Measurements from ENCODE around the gene PKP4. TPM values are rescaled to one million over a fixed set of nuclear protein-coding genes. Genes with fewer than 3 reads are reported as not detected.

PKP4 gene
- total RNA-seq, 1 experiment from 2014 or later, result 52.0 TPM

GRCh38 chr2:158685646-158686045 is 228.9 kb downstream of the PKP4 start:
- Mint-ChIP-seq H3K27ac (no peak overlapping the region), H3K36me3 (ENCODE audit: insufficient read depth in 1 of 3, low read depth in 3 of 3) (peaks cover 2 to 8% (median 2%) of the 10 kb centered on the region in 3 experiments; a peak in 5 of 7 replicates), H3K4me1 (peaks cover 9 to 14% of the 10 kb centered on the region in 2 experiments), H3K9me3 (no peaks in the 10 kb centered on the region), H3K4me3 (no peak overlapping the region), H3K27me3 (ENCODE audit: low read depth) (no peaks in the 10 kb centered on the region; the same call in none of the 2 replicates)
- Histone ChIP-seq H3K4me2 (ENCODE audit: insufficient read depth, insufficient read length, low read length) (no peak overlapping the region), H3K23ac (ENCODE audit: insufficient read length, low read depth, low read length) (no peak overlapping the region), H2BK5ac (ENCODE audit: insufficient read length, low read length) (no peak overlapping the region), H3K4ac (ENCODE audit: low read depth, low read length) (no peak overlapping the region), H3K79me1 (ENCODE audit: insufficient read depth, low read depth, low read length, poor library complexity, severe bottlenecking) (no peaks in the 10 kb centered on the region), H3T11ph (ENCODE audit: low read length) (no peak overlapping the region), H2BK120ac (ENCODE audit: low read depth, low read length, poor library complexity, severe bottlenecking) (no peak overlapping the region), H3K9ac (ENCODE audit: extremely low read depth, insufficient read length, low read length) (no peak overlapping the region), H2BK20ac (ENCODE audit: low read depth, low read length, poor library complexity, severe bottlenecking) (no peak overlapping the region), H2AFZ (ENCODE audit: low read length) (no peak overlapping the region), H3K14ac (ENCODE audit: insufficient read depth, low read length) (no peak overlapping the region), H4K91ac (ENCODE audit: insufficient read length, low read depth, low read length) (no peak overlapping the region), H3K23me2 (ENCODE audit: insufficient read length, low read depth, low read length, poor library complexity, severe bottlenecking) (no peaks in the 10 kb centered on the region), H3K56ac (ENCODE audit: insufficient read length, low read depth, low read length) (no peak overlapping the region), H4K20me1 (ENCODE audit: control insufficient read depth, insufficient read depth, insufficient read length) (no peaks in the 10 kb centered on the region), H3K18ac (ENCODE audit: insufficient read length, low read depth, low read length) (no peak overlapping the region), H2BK12ac (ENCODE audit: insufficient read length, low read depth, low read length) (no peak overlapping the region), H4K8ac (replicated peaks; ENCODE audit: insufficient read length, low read depth, low read length) (no peak overlapping the region), H3K9me3 (ENCODE audit: control insufficient read depth, low read depth, low read length) (no peaks in the 10 kb centered on the region), H2BK15ac (ENCODE audit: low read depth, low read length) (no peak overlapping the region), H3K27ac (ENCODE audit: insufficient read length, low read depth, low read length) (no peak overlapping the region), H2AK5ac (ENCODE audit: insufficient read length, low read length) (no peak overlapping the region), H3K4me1 (ENCODE audit: insufficient read depth, low read length) (no peaks in the 10 kb centered on the region; the same call in 1 of the 2 replicates), H3K27me3 (ENCODE audit: insufficient read depth, low read length) (no peaks in the 10 kb centered on the region), H3K79me2 (ENCODE audit: insufficient read depth, low read length) (no peaks in the 10 kb centered on the region), H4K5ac (ENCODE audit: insufficient read length, low read depth, low read length) (no peak overlapping the region)
- no peak for DNase-seq
- no CpG with 5 or more reads among the region's 3 CpGs for WGBS (ENCODE audit: extremely low coverage, insufficient read length, low lambda C conversion rate)
- no peak for TF ChIP-seq CTCF (conservative IDR thresholded peaks at IDR 0.05)
